H7 (cell line): ENCODE results near the gene MBLAC1. TPM values are rescaled to one million over a fixed set of nuclear protein-coding genes. Genes with fewer than 3 reads are reported as not detected.
A peak's percentile ranks its signal among the peaks of the same experiment; 100 is the strongest.
"Not testable (repeated sequence)": the region's sequence is repeated elsewhere in the genome, so short reads cannot be mapped to it uniquely, and the experiment has no call there.

Experiments
- DNase-seq: peaks from one replicate; pipeline ENCODE4 v3.0.0; 2012
- H3K27me3 ChIP-seq: 2 replicates; pipeline ENCODE4 v1.6.0; 2011; ENCODE audit warnings: mild to moderate bottlenecking, low read length; ENCODE audit not compliant: control insufficient read depth, insufficient read depth
- H3K36me3 ChIP-seq: replicated peaks from 2 replicates; pipeline ENCODE4 v1.5.1; 2011; ENCODE audit warnings: low read length; ENCODE audit not compliant: control insufficient read depth, insufficient read depth
- H3K4me3 ChIP-seq: 2 replicates; pipeline ENCODE4 v1.5.1; 2011; ENCODE audit warnings: low read depth, mild to moderate bottlenecking, control low read depth, low read length, moderate library complexity; ENCODE audit not compliant: insufficient read depth
- total RNA-seq: library from RNA; depleted of rRNA; stranded (reverse); fragments of >200 nt; shearing (Covaris generic); gene quantifications from 2 replicates; pipeline ENCODE4 v1.2.3, GENCODE V29; 2014

Gene MBLAC1
- total RNA-seq, 1 experiment from 2014 or later: 3.5 TPM

DNA sequence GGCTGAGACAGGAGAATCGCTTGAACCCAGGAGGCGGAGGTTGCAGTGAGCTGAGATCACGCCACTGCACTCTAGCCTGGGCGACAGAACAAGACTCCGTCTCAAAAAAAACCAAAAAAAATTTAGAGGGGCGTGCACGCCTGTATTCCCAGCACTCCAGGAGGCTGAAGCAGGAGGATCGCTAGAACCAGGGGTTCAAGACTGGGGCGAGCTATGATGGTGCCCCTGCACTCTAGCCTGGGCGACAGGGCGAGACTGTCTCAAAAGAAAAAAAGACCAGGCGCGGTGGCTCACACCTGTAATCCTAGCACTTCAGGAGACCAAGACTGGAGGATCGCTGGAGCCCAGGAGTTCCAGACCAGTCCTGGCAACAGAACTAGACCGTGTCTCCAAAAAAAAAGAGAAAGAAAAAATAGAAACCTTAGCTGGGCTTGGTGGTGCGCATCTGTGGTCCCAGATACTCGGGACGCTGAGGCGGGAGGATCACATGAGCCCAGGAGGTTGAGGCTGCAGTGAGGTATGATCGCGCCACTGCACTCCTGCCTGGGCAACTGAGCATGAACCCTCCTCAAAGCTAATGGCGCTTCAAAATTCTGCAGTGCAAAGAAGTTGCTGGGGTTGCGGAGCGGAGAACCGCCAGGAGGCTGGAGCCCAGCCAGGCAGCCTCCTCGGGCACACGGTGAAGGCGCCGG is 382 bp upstream of the MBLAC1 start:
- Histone ChIP-seq H3K4me3 (peak overlapping the region; percentile 86), H3K36me3 (no peaks in the 10 kb centered on the region; the same call in none of the 2 replicates), H3K27me3 (peaks cover 13% of the 10 kb centered on the region)
- DNase-seq: no peak

DNA sequence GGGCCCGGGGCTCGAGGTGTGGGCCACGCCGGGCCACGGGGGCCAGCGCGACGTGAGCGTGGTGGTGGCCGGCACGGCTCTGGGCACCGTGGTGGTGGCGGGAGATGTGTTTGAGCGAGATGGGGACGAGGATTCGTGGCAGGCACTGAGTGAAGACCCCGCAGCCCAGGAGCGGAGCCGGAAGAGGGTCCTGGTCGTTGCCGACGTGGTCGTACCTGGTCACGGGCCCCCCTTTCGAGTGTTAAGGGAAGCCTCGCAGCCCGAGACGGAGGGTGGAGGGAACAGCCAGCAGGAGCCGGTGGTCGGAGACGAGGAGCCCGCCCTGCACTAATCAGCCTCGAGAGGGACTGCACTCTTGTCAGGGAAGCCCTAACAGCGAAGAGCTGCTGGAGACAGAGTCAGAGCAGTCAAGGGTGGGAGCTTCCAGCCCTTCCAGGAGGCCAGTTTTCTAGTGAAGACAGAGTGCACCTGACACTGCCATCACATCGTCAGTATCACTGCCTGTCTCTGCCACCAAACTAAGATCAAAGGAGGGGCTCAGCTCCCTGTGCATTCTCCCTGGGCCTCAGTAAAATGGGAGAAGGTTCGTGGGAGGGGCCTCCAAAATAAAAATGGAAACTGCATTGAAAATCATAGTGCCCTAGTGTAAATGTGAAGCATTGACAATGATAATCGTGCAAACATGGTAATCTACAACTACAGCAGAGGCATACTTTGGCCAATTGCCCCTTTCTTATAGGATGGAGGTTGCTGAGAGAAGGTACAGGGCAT is 1.3 kb downstream of the MBLAC1 start:
- H3K36me3 ChIP-seq: no peaks in the 10 kb centered on the region; the same call in none of the 2 replicates
- peaks cover 13% of the 10 kb centered on the region for H3K27me3 ChIP-seq
- peak; percentile 73 for DNase-seq
- peak overlapping the region; percentile 86 for H3K4me3 ChIP-seq

DNA sequence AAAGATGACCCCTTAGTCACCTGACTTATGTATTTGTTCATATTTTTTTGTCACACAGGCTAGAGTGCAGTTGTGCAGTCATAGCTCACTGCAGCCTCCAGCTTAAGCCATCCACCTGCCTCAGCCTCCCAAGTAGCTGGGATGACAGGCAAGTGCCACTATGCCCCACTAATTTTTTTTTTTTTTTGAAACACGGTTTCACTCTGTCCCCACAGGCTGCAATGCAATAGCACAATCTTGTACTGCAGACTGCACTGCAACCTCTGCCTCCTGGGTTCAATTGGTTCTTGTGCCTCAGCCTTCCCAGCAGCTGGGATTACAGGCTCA is 1.8 kb downstream of the MBLAC1 start:
- Histone ChIP-seq H3K36me3 (no peaks in the 10 kb centered on the region; the same call in none of the 2 replicates), H3K27me3 (peaks cover 13% of the 10 kb centered on the region), H3K4me3 (no peak overlapping the region; the same call in 1 of the 2 replicates)
- no peak for DNase-seq

DNA sequence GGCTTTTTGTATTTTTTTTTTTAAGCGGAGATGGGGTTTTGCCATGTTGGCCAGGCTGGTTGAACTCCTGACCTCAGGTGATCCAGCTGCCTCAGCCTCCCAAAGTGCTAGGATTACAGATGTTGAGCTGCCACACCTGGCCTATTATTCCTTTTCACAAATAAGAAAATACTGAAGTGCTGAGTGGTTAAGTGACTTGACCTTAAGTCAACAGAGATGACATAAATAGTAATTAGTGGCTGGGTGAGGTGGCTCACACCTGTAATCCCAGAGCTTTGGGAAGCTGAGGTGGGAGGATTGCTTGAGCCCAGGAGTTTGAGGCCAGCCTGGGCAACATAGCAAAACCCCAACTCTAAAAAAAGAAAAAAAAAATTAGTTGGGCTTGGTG is 3.4 kb downstream of the MBLAC1 start:
- H3K4me3 ChIP-seq, H3K36me3 ChIP-seq, DNase-seq: not testable (repeated sequence)
- peaks cover 13% of the 10 kb centered on the region for H3K27me3 ChIP-seq

DNA sequence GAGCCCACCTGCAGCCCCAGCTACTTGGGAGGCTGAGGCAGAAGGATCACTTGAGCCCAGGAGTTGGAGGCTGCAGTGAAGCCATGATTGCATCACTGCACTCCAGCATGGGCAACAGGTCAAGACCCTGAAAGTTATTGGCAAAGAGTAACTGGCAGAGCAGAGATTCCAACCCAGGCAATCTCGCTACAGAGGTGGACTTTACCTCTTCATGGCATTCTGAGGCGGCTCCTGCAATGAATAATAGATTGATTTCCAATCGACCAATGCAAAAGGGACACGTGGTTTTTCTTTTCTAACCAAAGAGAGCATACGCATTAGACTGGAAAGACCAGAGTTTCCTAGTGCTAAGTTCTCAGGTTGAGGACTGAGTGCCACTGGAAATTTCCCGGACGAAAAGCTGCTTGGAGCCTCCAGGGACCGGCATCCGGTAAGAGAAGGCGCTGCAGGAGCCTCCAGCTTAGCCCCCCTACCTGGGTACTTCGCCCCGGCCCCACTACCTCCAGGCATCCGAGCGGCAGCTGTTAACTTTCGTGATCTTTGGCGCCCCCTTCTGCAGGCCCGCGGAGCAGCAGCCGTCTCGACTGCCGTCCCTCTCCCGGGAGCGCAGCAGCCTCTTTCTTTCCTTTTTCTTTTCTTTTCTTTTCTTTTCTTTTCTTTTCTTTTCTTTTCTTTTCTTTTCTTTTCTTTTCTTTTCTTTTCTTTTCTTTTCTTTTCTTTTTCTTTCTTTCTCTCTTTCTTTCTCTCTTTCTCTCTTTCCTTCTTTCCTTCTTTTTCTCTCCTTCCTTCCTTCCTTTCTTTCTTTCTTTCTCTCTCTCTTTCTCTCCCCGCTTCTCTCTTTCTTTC is 4.1 kb downstream of the MBLAC1 start:
- no peak overlapping the region; the same call in 1 of the 2 replicates for H3K4me3 ChIP-seq
- no peaks in the 10 kb centered on the region for H3K36me3 ChIP-seq
- peaks cover 13% of the 10 kb centered on the region for H3K27me3 ChIP-seq
- peak; percentile 96 for DNase-seq

DNA sequence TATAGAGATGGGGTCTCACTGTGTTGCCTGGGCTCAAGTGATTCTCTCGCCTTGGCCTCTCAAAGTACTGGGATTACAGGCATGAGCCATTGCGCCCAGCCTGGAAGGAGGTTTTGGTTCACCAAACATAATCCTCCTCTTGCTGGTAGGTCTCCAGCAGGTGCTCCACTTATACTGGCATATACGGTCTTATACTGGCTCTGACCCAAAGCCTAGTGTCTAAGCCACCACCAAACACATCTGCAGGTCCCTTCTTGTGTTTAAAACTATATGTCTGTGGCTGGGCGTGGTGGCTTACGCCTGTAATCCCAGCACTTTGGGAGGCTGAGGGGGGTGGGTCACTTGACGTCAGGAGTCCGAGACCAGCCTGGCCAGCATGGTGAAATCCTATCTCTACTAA is 5.4 kb downstream of the MBLAC1 start:
- no peaks in the 10 kb centered on the region for H3K36me3 ChIP-seq
- H3K27me3 ChIP-seq: peaks cover 13% of the 10 kb centered on the region
- H3K4me3 ChIP-seq: no peak overlapping the region
- no peak for DNase-seq

DNA sequence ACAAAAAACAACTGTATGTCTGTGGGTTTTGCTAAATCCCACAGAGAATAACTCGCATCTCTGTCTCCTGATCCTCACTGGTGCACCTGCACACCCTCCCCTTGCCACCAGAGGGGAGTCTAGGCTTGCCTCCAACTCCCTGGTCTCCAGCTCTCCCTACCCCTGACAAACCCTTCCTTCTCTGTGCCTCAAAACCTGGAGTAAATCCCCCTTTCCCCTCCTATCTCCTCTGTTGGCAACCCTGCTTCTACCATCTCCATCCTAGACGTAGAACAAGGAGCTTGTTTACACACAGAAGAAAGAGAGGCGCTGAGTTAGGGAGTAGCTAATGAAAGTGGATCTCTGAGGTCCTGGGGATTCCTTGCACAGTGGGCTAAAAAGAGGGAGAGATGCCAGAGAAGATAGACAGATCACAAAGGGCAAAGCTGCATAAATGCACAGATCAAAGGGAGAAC is 6.0 kb downstream of the MBLAC1 start:
- Histone ChIP-seq H3K36me3 (no peaks in the 10 kb centered on the region), H3K27me3 (peaks cover 11% of the 10 kb centered on the region), H3K4me3 (no peak overlapping the region)
- peak; percentile 91 for DNase-seq

DNA sequence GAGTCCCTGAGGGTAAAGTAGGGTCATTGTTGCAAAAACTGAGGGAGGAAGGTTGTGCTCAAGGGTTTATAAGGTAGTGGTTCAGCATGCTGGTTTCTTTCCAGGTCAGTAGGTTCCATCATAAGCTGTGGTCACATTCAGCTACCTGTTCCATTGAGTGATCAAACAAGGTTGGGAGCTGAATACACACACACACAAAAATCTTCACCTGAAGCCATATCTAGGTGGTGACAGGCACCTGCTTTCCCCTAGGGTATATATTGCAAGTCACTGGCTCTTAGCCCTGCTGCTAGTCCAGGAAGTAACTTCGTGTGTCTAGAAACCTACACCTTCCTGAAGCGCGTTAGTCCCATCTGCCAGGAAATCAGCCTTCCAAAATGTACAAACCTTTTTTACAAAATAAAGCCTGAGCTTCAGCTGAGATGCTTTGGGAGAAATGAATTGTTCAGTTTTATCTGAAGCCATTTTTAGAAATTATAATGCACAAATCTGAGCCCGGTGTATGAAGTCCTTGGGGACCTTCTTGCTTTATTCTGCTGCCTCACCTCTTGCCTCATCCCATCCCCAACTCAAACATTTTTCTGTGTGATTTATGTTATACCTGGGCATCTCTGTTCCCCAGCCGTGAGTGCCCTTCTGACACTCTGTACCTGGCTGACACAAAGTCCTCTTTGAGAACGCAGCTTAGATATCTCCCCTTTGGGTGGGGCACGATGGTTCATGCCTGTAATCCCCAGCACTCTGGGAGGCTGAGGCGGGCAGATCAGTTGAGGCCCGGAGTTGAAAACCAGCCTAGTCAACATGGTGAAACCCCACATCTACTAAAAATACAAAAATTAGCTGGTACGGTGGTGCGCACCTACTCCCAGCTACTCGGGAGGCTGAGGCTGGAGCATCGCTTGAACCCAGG is 11.3 kb downstream of the MBLAC1 start:
- no peak for DNase-seq
- Histone ChIP-seq H3K4me3 (no peak overlapping the region), H3K27me3 (no peaks in the 10 kb centered on the region), H3K36me3 (no peaks in the 10 kb centered on the region)

DNA sequence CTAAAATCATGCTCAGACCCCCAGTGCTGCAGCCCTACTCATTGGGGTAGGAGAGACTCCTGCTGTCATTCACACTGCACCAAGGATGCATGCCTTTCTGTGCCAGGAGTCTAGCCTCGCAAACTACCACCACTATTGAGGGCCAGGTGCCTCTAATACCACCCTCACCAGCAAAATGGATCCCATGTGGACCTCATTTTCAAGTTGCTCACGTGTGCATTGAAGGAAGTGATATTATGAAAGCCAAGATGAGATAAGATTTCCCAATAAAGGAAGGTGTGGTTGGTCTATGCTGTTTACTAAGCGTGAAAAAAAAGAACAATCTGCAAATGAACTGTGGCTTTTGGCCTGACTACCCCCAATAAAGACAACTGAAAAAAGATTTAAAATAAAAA is 14.8 kb downstream of the MBLAC1 start:
- no peak for DNase-seq
- no peak overlapping the region for H3K4me3 ChIP-seq
- no peaks in the 10 kb centered on the region for H3K27me3 ChIP-seq
- no peaks in the 10 kb centered on the region for H3K36me3 ChIP-seq

DNA sequence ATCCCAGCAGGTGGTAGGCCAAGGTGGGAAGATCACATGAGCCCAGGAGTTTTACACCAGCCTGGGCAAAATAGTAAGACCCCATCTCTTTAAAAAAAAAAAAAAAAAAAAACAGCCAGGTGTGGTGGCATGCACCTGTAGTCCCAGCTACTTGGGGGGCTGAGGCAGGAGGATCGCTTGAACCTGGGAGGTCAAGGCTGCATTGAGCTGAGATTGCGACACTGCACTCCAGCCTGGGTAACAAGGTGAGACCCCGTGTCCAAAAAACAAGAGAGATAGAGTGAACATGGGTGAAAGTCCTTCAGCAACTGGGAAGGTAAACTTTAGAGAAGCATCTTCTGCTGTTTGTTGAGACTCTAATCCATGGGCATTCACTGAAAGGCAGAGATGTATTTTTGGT is 15.7 kb downstream of the MBLAC1 start:
- no peaks in the 10 kb centered on the region for H3K36me3 ChIP-seq
- no peak overlapping the region for H3K4me3 ChIP-seq
- H3K27me3 ChIP-seq: no peaks in the 10 kb centered on the region
- no peak for DNase-seq

DNA sequence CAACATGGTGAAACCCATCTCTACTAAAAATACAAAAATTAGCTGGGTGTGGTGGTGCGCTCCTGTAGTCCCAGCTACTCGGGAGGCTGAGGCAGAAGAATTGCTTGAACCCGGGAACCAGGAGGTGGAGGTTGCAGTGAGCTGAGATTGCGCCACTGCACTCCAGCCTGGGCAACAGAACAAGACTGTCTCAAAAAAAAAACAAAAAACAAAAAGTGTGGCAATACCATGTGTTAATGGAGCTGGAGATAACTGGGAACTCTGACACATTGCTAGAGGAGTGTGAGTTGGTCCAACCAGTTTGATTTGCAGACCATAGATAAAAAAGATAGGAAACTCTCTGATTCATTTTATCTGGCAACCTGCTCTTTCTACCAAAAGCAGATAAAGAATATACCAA is 19.6 kb downstream of the MBLAC1 start:
- H3K27me3 ChIP-seq, H3K4me3 ChIP-seq, DNase-seq: not testable (repeated sequence)

DNA sequence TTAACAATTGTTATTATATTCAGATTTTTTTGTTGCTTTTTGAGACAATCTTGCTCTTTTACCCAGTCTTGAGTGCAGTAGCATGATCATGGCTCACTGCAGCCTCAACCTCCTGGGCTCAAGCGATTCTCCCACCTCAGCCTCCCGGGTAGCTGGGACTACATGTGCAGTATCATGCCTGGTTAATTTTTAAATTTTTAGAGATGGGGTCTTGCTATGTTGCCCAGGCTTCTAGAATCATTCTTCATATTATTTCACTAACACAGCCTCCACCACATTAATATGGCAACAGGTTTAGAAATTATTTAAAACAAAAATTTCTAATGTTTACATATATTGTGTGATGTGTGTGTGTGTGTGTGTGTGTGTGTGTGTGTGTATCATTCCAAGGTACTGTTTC is 20.5 kb downstream of the MBLAC1 start:
- no peak for DNase-seq
- H3K27me3 ChIP-seq: no peaks in the 10 kb centered on the region
- peaks cover 2% of the 10 kb centered on the region for H3K36me3 ChIP-seq
- H3K4me3 ChIP-seq: no peak overlapping the region

More for the DNA sequence above, 19.6 kb downstream of the MBLAC1 start:
- not testable (repeated sequence) for H3K36me3 ChIP-seq

DNA sequence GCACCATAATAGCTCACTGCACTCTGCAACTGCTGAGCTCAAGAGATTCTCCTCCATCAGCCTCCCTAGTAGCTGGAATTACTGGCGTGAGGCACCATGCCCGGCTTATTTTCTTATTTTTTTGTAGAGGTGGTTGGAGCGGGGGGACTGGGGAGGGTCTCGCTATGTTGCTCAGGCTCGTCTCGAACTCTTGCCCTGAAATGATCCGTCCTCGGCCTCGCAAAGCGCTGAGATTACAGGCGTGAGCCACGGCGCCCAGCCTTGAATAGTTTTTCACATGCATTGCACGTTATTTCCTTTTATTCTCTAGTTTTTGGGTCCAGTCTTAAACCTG is 21.4 kb downstream of the MBLAC1 start:
- peak overlapping the region; percentile 6; the same call in 1 of the 2 replicates for H3K4me3 ChIP-seq
- peaks cover 2% of the 10 kb centered on the region for H3K36me3 ChIP-seq
- no peak for DNase-seq
- H3K27me3 ChIP-seq: no peaks in the 10 kb centered on the region
